Endothelial cell (in vitro differentiated cells): ENCODE measurements around the gene ALOX15B. TPM values are rescaled to one million over a fixed set of nuclear protein-coding genes. Genes with fewer than 3 reads are reported as not detected.

Experiments
- DNase-seq: peaks from one replicate; pipeline ENCODE4 v3.0.0; 2021; ENCODE audit warnings: low spot score
- H3K27ac Mint-ChIP-seq: one replicate; pipeline ENCODE4 v1.8.0; 2021; ENCODE audit warnings: mixed read lengths, inconsistent platforms; ENCODE audit not compliant: unreplicated experiment
- H3K27me3 Mint-ChIP-seq: one replicate; pipeline ENCODE4 v1.8.0; 2021; ENCODE audit warnings: mild to moderate bottlenecking, moderate library complexity, mixed read lengths, inconsistent platforms; ENCODE audit not compliant: unreplicated experiment
- H3K36me3 Mint-ChIP-seq: one replicate; pipeline ENCODE4 v1.8.0; 2021; ENCODE audit warnings: mild to moderate bottlenecking, low read depth, mixed read lengths, inconsistent platforms; ENCODE audit not compliant: unreplicated experiment
- H3K4me1 Mint-ChIP-seq: one replicate; pipeline ENCODE4 v1.8.0; 2021; ENCODE audit warnings: mild to moderate bottlenecking, mixed read lengths, inconsistent platforms; ENCODE audit not compliant: unreplicated experiment
- H3K4me3 Mint-ChIP-seq: one replicate; pipeline ENCODE4 v1.8.0; 2021; ENCODE audit warnings: mild to moderate bottlenecking, mixed read lengths, inconsistent platforms; ENCODE audit not compliant: unreplicated experiment
- H3K9me3 Mint-ChIP-seq: one replicate; pipeline ENCODE4 v1.8.0; 2021; ENCODE audit warnings: mixed read lengths, inconsistent platforms; ENCODE audit not compliant: unreplicated experiment
- CTCF ChIP-seq: fragments of 200-600 bp; sonication (generic); IDR thresholded peaks from one replicate; pipeline ENCODE4 v1.5.0; 2021; ENCODE audit warnings: antibody characterized with exemption; ENCODE audit not compliant: unreplicated experiment
- total RNA-seq: library from RNA; stranded (reverse); fragmentation: NEBNext Ultra II Directional; extraction: Animal tissue kit (Norgen Biotek cat#: 25700); gene quantifications from one replicate; pipeline ENCODE4 v1.2.1, GENCODE V29; 2021; ENCODE audit not compliant: unreplicated experiment

The ALOX15B gene
- total RNA-seq, 1 donor from 2014 or later, result 0.13 TPM

- H3K9me3 Mint-ChIP-seq, result no peaks in the 10 kb centered on the region
- peaks cover 17% of the 10 kb centered on the region for H3K27me3 Mint-ChIP-seq
- TF ChIP-seq CTCF, result no peak
- DNase-seq, result no peak
- H3K27ac Mint-ChIP-seq, result no peak overlapping the region
- H3K4me3 Mint-ChIP-seq, result no peak overlapping the region
- H3K4me1 Mint-ChIP-seq, result peaks cover 2% of the 10 kb centered on the region
- H3K36me3 Mint-ChIP-seq, result no peaks in the 10 kb centered on the region
These were observed 45.4 kb downstream of the ALOX15B start for GRCh38 chr17:8084250-8084649.

- Mint-ChIP-seq H3K36me3 (no peaks in the 10 kb centered on the region), H3K27ac (peak within 1 kb of the TSS; percentile 57), H3K27me3 (peaks cover 13% of the 10 kb centered on the region), H3K4me3 (peak within 1 kb of the TSS; percentile 5), H3K4me1 (no peaks in the 10 kb centered on the region), H3K9me3 (no peaks in the 10 kb centered on the region)
- no peak for DNase-seq
- no peak for TF ChIP-seq CTCF
These were observed 48.5 kb downstream of the ALOX15B start, which contains the start of gene ALOX12B for GRCh38 chr17:8087075-8087951. Gene ALOX12B (minus strand): TSS chr17:8087716. CDS start chr17:8087442, 274 bp downstream.

- Mint-ChIP-seq H3K4me3 (no peak overlapping the region), H3K36me3 (no peaks in the 10 kb centered on the region), H3K27ac (no peak overlapping the region), H3K27me3 (peaks cover 13% of the 10 kb centered on the region), H3K9me3 (no peaks in the 10 kb centered on the region), H3K4me1 (no peaks in the 10 kb centered on the region)
- no peak for TF ChIP-seq CTCF
- DNase-seq, result no peak
These were observed 49.0 kb downstream of the ALOX15B start for GRCh38 chr17:8087952-8088230.

- H3K4me1 Mint-ChIP-seq, result no peaks in the 10 kb centered on the region
- no peak for DNase-seq
- H3K9me3 Mint-ChIP-seq, result no peaks in the 10 kb centered on the region
- H3K27me3 Mint-ChIP-seq, result peaks cover 11% of the 10 kb centered on the region
- no peak overlapping the region for H3K27ac Mint-ChIP-seq
- H3K36me3 Mint-ChIP-seq, result no peaks in the 10 kb centered on the region
- no peak for TF ChIP-seq CTCF
- no peak overlapping the region for H3K4me3 Mint-ChIP-seq
These were observed 50.9 kb downstream of the ALOX15B start for GRCh38 chr17:8089728-8090127.

GRCh38 chr17:8091033-8091687 is 52.3 kb downstream of the ALOX15B start:
- Mint-ChIP-seq H3K36me3 (no peaks in the 10 kb centered on the region), H3K4me3 (no peak overlapping the region), H3K27me3 (peaks cover 9% of the 10 kb centered on the region), H3K4me1 (no peaks in the 10 kb centered on the region), H3K9me3 (no peaks in the 10 kb centered on the region), H3K27ac (no peak overlapping the region)
- no peak for TF ChIP-seq CTCF
- DNase-seq, result no peak
